HEK293 (cell line): Measurements from ENCODE around the gene APOH.

Experiments used
- CTCF ChIA-PET: fragments of 350-600 bp; formaldehyde crosslinking; extraction: SDS; loops from one replicate; lab custom pipeline; 2021; ENCODE audit warnings: antibody characterized with exemption; lab: Yijun Ruan, JAX
- POLR2A ChIA-PET: fragments of 300-600 bp; formaldehyde crosslinking; extraction: SDS; loops from one replicate; lab custom pipeline; 2020; ENCODE audit warnings: antibody characterized with exemption, inconsistent platforms; lab: Yijun Ruan, JAX
- H3K27ac ChIP-seq: fragments of 200-500 bp; sonication (Bioruptor generic); 2 replicates; pipeline ENCODE4 v1.5.1; 2014; ENCODE audit warnings: low read depth, low read length, control low read depth, inconsistent platforms; ENCODE audit errors: extremely low read depth
- H3K36me3 ChIP-seq, 2 experiments: fragments of 200-500 bp in 1 of 2; sonication (Bioruptor generic) in 1 of 2; 1 replicate in 1 of 2; 2 replicates in 1 of 2; pipeline ENCODE4 v1.5.1; 2014 to 2017; ENCODE audit warnings: inconsistent platforms in 2 of 2, low read length in 2 of 2; ENCODE audit not compliant: control insufficient read depth in 2 of 2, insufficient read depth in 1 of 2
- H3K4me1 ChIP-seq: fragments of 200-500 bp; sonication (Bioruptor generic); 2 replicates; pipeline ENCODE4 v1.5.1; 2014; ENCODE audit warnings: mild to moderate bottlenecking, low read length, inconsistent platforms; ENCODE audit not compliant: control insufficient read depth, insufficient read depth
- H3K4me3 ChIP-seq: 2 replicates; pipeline ENCODE4 v1.5.1; 2011; ENCODE audit warnings: low read depth, mild to moderate bottlenecking, control low read depth, low read length, moderate library complexity
- H3K9me3 ChIP-seq: fragments of 200-500 bp; sonication (Bioruptor generic); 2 replicates; pipeline ENCODE4 v1.5.1; 2014; ENCODE audit warnings: low read depth, low read length, inconsistent platforms; ENCODE audit not compliant: control insufficient read depth, insufficient read depth
- BCL11B ChIP-seq: fragments of 450-650 bp; formaldehyde crosslinking; IDR thresholded peaks from 2 replicates; pipeline ENCODE4 v1.5.1; 2016; ENCODE audit warnings: low read depth, missing biosample characterization, missing genetic modification characterization
- BCL6B ChIP-seq: fragments of 450-650 bp; formaldehyde crosslinking; IDR thresholded peaks from 2 replicates; pipeline ENCODE4 v1.5.1; 2017; ENCODE audit warnings: missing biosample characterization, missing genetic modification characterization
- KLF9 ChIP-seq: fragments of 450-650 bp; formaldehyde crosslinking; IDR thresholded peaks from 2 replicates; pipeline ENCODE4 v1.5.1; 2016; ENCODE audit warnings: missing biosample characterization, missing genetic modification characterization, low read depth
- PRDM10 ChIP-seq: fragments of 450-650 bp; formaldehyde crosslinking; IDR thresholded peaks from 2 replicates; pipeline ENCODE4 v1.5.1; 2016; ENCODE audit warnings: missing biosample characterization, missing genetic modification characterization
- REST ChIP-seq: fragments of 450-650 bp; formaldehyde crosslinking; IDR thresholded peaks from 2 replicates; pipeline ENCODE4 v1.5.1; 2016; ENCODE audit warnings: missing biosample characterization, missing genetic modification characterization
- SCRT1 ChIP-seq: fragments of 450-650 bp; formaldehyde crosslinking; IDR thresholded peaks from 2 replicates; pipeline ENCODE4 v1.5.1; 2016; ENCODE audit warnings: missing biosample characterization, missing genetic modification characterization, borderline replicate concordance
- ZBTB6 ChIP-seq: fragments of 450-650 bp; formaldehyde crosslinking; IDR thresholded peaks from 2 replicates; pipeline ENCODE4 v1.5.1; 2017; ENCODE audit warnings: missing biosample characterization, missing genetic modification characterization
- ZNF121 ChIP-seq: fragments of 450-650 bp; formaldehyde crosslinking; IDR thresholded peaks from 2 replicates; pipeline ENCODE4 v1.5.1; 2016; ENCODE audit warnings: missing biosample characterization, missing genetic modification characterization
- ZNF138 ChIP-seq: fragments of 450-650 bp; formaldehyde crosslinking; IDR thresholded peaks from 2 replicates; pipeline ENCODE4 v1.5.1; 2016; ENCODE audit warnings: missing biosample characterization, missing genetic modification characterization, borderline replicate concordance
- ZNF19 ChIP-seq: fragments of 450-650 bp; formaldehyde crosslinking; IDR thresholded peaks from 2 replicates; pipeline ENCODE4; 2016; ENCODE audit warnings: missing biosample characterization, missing genetic modification characterization, low read depth
- ZNF280C ChIP-seq: fragments of 450-650 bp; formaldehyde crosslinking; IDR thresholded peaks from 2 replicates; pipeline ENCODE4 v1.5.1; 2016; ENCODE audit warnings: missing biosample characterization, missing genetic modification characterization
- ZNF292 ChIP-seq: fragments of 450-650 bp; formaldehyde crosslinking; IDR thresholded peaks from 2 replicates; pipeline ENCODE4 v1.5.1; 2016; ENCODE audit warnings: low read depth, missing biosample characterization, missing genetic modification characterization, borderline replicate concordance
- ZNF426 ChIP-seq: fragments of 450-650 bp; formaldehyde crosslinking; IDR thresholded peaks from 2 replicates; pipeline ENCODE4 v1.5.1; 2017; ENCODE audit warnings: missing biosample characterization, missing genetic modification characterization, mild to moderate bottlenecking, inconsistent platforms, moderate library complexity
- ZNF433 ChIP-seq: fragments of 450-650 bp; formaldehyde crosslinking; IDR thresholded peaks from 2 replicates; pipeline ENCODE4 v1.5.1; 2016; ENCODE audit warnings: missing biosample characterization, missing genetic modification characterization, low read depth
- ZNF501 ChIP-seq: fragments of 450-650 bp; formaldehyde crosslinking; IDR thresholded peaks from 2 replicates; pipeline ENCODE4 v1.5.1; 2016; ENCODE audit warnings: missing biosample characterization, missing genetic modification characterization
- ZNF548 ChIP-seq: fragments of 450-650 bp; formaldehyde crosslinking; IDR thresholded peaks from 2 replicates; pipeline ENCODE4 v1.5.1; 2016; ENCODE audit warnings: missing biosample characterization, missing genetic modification characterization
- ZNF629 ChIP-seq: fragments of 450-650 bp; formaldehyde crosslinking; IDR thresholded peaks from 2 replicates; pipeline ENCODE4 v1.5.1; 2017; ENCODE audit warnings: missing biosample characterization, missing genetic modification characterization
- ZNF654 ChIP-seq: fragments of 450-650 bp; formaldehyde crosslinking; IDR thresholded peaks from 2 replicates; pipeline ENCODE4 v1.5.1; 2016; ENCODE audit warnings: low read depth, missing biosample characterization, missing genetic modification characterization
- ZSCAN5A ChIP-seq: fragments of 450-650 bp; formaldehyde crosslinking; IDR thresholded peaks from 2 replicates; pipeline ENCODE4 v1.5.1; 2016; ENCODE audit warnings: missing biosample characterization, missing genetic modification characterization

APOH gene

GRCh38 chr17:66171172-66171571 is 58.0 kb downstream of the APOH start (continued):
- no peak for TF ChIP-seq PRDM10 (tag by site-specific recombination)
- TF ChIP-seq, all 188 proteins: peak for 4

GRCh38 chr17:66169839-66170238 is 59.4 kb downstream of the APOH start:
- Histone ChIP-seq H3K36me3 (peaks cover 24 to 26% of the 10 kb centered on the region in 2 experiments), H3K4me1 (peaks cover 3% of the 10 kb centered on the region; the same call in 1 of the 2 replicates), H3K4me3 (no peak overlapping the region), H3K9me3 (no peaks in the 10 kb centered on the region), H3K27ac (no peak overlapping the region)
- POLR2A ChIA-PET: no interaction called here
- CTCF ChIA-PET: interaction anchor here (1.5 kb wide), 2 partner anchors 875 to 938 kb away, joined by 4 to 9 read pairs; no protein-coding TSS in a partner anchor
- TF ChIP-seq ZNF280C (tag by site-specific recombination) (no peak), ZNF426 (tag by site-specific recombination) (no peak), KLF9 (tag by site-specific recombination) (no peak), ZNF292 (no peak), REST (no peak), ZNF121 (tag by site-specific recombination) (no peak), BCL11B (no peak), ZSCAN5A (no peak), ZNF654 (tag by site-specific recombination) (no peak), BCL6B (no peak), ZBTB6 (tag by site-specific recombination) (no peak), ZNF138 (tag by site-specific recombination) (no peak), ZNF501 (tag by site-specific recombination) (no peak), ZNF19 (tag by site-specific recombination) (no peak), ZNF433 (tag by site-specific recombination) (no peak), ZNF548 (no peak), SCRT1 (tag by site-specific recombination) (no peak), ZNF629 (tag by site-specific recombination) (no peak)
- TF ChIP-seq, all 188 proteins: peak for 0
